NCI-H187 treated with DMSO at 0.1 percent for 48 hours (cell line): Measurements from ENCODE around the gene SCLY.

Experiments used
- DNase-seq: peaks from one replicate; lab custom pipeline; 2025; lab: John Stamatoyannopoulos, UW

Gene SCLY

DNA sequence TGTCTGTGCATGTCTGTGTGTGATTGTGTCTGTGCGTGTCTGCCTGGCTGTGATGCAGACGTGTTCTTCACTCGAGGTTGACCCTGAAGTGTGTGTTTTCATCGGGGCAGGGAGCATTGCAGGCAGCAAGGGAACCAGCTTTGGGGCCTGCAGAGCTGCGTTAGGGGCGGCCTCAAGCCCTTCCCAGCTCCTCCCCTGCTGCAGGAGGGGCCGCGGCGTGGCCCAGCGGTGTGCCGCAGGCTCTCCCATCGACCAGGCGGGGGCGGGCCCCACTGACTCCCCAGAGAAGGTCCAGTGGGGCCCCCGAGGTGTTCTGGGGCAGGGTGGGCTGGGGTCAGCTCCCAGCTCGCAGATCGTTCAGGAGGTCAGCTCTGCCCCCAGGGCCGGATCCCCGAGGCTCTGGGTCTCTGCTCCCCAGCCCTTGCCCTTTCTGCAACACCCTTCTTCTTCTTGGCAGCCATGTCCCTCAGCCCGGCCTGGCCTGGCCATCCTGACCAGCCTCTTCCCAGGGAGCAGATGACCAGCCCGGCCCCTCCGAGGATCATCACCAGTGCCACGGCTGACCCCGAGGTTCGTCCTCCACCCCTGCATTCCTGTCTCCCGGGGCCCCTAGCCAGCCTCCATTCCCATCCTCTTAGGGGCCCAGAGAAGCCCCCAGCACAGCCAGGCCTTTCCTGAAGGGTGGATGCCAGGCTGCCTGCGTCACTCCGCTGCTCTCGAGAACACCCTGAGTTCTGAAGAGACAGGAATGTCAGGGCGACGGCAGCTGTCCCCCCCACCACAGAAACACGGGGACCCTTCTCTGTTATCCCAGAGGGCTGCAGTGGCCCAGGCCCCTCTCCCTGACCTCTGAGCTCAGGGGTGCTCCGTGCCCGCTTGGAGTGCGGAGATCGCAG, 66.6 kb downstream of the SCLY start:
- no peak for DNase-seq

DNA sequence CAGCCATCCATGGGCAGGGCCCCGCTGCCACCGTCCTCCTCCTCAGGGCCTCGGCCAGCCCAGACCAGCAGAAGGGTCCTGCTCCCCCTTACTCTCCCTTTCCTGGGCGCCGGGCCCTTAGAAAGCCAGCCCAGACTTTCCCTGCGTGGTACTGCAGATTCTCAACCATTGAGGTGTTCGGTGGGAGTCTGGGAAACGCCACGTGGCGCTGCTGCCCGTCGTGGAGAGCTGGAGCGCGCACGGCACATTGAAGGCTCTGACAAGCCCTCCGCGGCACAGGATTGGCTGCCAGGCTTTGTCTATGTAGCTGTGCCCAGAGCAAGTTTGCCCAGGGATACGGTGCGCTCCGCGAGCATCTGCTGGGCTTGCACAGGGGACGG, 67.2 kb downstream of the SCLY start:
- DNase-seq, result no peak

DNA sequence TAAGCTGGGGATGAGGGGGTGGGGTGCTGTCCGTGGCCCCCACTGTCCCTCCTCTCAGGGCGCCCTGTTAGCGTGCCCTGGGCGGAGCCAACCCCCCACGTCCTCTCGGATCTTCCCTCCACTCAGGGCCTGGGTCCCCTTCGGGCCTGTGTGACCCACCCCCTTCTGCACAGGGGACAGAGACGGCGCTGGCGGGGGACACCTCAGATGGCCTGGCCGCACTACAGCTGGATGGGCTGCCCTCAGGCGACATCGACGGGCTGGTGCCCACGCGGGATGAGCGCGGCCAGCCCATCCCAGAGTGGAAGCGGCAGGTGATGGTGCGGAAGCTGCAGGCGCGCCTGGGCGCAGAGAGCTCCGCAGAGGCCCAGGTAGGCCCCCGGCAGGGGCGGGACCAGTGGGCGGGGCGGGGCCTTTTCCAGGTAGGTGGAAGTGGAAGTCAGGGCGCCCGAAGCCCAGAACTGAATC, 67.8 kb downstream of the SCLY start:
- no peak for DNase-seq

DNA sequence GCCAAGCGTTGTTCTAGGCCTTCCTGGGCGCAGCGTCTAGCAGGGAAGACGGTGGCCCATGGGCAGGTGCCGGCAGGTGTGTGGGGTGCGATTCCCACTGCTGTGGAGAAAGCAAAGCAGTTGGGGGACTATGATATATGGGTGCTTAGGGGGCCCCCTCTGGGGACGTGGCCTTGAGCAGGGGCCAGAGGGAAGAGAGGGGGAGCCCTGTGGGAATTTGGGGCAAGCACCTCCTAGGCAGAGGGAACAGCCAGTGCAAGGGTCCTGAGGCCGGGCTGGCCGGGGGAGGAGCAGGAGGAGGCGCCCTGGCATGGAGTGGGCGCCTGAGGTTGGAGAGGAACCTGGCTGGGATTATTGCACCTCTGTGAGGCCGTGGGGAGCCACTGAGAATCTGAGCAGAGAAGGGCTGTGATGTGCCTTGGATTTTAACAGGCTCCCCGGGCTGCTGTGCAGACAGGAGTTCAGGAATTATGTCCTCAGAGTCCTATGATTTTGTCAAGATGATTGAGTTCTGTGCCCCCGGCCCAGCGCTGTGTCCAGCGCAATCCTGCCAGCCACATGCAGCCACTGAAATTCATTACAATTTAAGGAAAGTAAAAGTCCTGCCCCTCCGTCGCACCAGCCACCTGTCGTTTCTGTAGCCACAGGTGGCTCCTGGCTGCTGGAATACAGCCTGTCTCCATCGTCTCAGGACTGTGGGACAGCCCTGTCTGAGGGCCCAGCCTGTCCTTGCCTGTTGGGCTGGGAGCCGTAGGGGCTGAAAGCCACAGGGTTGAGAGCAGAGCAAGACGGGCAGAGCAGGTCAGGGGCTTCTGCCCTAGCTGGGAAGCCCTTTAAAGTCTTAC, 68.6 kb downstream of the SCLY start:
- DNase-seq, result no peak

DNA sequence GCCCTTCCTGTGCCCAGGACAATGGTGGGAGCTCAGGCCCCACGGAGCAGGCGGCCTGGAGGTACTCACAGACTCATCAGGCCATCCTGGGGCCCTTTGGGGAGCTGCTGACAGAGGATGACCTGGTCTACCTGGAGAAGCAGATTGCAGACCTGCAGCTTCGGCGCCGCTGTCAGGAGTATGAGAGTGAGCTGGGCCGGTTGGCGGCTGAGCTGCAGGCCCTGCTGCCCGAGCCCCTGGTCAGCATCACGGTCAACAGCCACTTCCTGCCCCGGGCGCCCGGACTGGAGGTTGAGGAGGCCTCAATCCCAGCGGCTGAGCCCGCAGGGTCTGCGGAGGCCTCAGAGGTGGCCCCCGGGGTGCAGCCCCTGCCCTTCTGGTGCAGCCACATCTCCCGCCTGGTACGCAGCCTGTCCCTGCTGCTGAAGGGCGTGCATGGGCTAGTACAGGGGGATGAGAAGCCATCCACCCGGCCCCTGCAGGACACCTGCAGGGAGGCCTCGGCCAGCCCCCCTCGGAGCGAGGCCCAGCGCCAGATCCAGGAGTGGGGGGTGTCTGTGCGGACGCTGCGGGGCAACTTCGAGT, 69.4 kb downstream of the SCLY start:
- no peak for DNase-seq

DNA sequence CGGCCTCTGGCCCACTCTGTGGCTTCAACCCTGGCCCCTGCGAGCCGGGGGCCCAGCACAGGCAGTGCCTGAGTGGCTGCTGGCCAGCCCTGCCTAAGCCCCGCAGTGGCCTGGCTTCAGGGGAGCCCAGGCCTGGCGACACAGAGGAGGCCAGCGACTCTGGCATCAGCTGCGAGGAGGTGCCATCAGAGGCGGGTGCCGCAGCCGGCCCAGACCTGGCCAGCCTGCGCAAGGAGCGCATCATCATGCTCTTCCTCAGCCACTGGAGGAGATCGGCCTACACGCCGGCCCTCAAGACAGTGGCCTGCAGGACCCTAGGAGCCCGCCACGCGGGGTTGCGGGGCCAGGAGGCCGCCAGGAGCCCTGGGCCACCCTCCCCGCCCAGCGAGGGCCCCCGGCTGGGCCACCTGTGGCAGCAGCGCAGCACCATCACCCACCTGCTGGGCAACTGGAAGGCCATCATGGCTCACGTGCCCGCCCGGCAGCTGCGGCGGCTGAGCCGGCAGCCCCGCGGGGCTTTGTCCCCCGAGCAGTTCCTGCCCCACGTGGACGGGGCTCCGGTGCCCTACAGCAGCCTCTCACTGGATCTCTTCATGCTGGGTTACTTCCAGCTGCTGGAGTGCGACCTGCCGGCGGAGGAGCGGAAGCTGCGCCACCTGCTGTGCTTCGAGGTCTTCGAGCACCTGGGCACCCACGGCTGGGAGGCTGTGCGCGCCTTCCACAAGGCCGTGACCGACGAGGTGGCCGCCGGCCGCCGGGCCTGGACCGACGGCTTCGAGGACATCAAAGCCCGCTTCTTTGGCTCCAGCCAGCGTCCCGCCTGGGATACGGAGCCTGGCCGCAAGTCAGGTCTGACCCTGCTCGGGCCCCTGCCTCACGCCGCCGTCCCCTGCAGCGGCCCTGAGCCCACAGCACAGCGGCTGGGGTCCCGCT, 70.2 kb downstream of the SCLY start:
- no peak for DNase-seq

DNA sequence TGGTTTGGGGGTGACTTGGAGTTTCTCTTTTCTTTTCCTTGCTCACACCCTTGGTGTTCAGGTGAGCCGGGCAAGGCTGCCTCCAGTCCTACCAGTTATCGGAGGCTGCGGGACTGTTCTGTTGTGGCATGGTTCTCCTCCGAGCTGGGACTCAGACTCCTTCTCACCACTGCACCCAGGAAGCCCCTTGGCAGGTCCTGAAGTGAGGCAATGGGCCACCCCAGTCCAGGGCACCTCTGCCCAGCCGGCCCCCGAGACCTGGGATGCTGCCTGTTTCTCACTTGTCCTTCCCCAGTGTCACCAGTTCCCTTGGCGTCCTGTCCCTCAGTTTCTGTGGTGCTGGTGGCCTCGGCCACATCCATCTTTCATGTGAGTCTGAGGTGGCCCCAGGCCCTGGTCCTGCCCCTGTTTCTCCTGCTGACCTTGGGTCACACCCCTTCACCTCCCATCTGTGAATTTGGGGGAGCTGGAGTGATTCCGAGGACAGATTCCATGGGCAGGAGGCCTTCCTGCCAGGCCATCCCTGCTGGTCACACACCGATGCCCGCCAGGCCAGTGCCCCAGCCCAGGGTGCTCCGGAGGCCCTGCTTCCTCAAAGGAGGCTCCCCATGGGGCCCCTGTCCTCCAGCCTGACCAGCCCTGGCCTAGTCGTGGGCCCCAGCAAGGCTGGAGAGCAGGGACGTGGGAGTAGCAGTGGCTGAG, 71.1 kb downstream of the SCLY start:
- no peak for DNase-seq

DNA sequence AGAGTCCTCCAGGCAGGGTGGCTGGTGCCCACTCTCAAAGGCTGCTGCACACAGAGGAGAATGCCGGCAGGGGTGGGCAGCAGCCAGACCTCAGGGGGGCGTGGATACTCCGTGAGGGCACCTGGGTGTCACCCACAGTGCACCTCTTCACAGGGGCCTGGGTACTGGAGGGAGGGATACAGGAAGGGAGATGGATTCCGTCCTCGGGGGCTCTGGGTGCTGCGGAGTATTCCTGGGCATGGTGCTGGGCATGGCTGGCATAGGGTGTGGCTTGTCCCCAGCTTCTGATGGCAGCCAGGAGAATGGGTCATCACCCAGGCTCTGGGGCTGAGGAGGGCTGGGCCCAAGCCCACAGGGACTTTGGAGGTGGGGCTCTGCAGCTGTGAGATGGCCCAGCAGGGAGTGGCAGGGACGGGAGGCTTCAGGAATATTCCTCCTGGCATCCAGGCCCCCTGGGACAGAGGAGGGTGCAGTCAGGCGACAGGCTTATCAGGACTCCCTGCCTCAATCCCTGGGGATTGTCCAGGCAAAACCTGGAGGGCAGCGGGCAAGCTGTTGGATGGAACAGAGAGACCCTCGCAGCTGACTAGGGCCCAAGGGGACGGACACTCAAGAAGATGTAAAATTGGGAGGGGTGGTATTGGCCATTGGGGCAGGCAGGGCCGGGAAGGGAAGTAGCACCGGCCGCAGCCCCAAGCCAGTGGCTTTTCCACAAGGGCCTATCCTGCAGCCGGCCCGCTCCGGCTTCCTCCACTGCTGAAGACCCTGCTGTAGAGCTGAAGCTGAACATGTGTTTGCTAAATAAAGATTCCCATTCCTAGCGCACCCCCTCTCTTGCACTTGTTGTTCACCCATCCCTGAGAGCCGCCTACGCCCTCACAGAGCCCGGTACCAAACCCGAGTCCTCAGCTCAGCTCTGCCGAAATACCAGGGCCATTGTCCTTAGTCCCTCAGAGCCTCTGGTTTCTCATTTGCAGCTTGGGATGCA, 72.0 kb downstream of the SCLY start:
- DNase-seq, result no peak

DNA sequence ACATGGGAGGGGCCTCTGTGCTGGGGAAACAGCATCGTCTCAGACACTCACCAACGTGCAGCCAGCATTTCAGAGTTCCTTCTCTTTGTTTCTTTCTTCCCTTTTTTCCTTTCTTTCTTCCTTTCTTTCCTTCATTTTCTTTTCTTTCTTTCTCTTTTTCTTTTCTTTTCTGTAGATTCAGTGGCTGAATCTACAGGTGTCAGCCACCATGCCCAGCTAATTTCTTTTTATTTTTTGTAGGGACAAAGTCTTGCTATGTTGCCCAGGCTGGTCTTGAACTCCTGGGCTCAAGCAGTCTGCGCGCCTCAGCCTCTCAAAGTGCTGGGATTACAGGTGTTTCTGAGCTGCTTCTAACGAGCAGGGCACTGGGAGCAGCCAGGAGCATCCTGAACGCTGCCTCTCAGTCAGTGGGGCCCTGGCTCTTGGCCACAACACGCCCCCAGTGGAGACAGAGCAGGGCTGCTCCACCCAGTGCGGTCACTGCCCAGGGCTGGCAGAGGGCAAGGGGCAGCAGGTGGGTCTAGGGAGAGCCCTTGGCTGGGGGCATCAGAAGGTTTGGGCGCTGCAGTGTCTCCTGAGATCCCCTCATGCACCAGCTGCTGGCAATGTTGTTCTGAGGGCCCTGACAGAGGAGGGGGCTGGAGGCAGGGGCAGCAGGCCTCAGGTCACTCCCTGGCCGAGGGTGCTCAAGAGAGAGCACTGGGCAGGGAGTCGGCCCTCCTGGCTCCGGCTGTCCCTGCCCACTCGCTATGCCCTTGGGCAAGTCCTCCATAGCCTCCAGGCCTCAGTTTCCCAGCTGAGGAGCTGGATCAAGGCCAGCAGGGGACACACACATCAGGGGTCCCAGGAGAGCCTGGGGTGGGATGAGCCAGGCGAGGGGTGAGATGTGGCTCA, 72.9 kb downstream of the SCLY start:
- no peak for DNase-seq

DNA sequence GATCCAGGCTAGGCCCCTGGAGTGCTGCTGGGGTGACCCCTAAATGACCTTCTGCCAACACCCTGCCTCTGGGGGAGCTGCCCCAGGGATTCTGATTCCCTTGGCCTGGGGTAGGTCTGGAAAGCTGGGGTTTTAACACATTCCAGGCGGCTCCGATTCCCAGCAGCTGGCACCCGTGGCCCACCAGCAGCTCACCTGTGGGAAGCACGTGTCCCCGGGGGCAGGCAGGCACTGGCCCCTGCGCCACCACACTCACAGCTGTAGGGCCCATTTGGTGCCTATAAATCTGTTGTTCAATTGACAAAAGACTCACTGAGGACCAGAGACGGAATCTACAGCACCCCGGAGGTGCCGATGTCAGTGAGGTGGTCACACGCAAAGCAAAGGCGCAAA, 73.6 kb downstream of the SCLY start:
- no peak for DNase-seq

DNA sequence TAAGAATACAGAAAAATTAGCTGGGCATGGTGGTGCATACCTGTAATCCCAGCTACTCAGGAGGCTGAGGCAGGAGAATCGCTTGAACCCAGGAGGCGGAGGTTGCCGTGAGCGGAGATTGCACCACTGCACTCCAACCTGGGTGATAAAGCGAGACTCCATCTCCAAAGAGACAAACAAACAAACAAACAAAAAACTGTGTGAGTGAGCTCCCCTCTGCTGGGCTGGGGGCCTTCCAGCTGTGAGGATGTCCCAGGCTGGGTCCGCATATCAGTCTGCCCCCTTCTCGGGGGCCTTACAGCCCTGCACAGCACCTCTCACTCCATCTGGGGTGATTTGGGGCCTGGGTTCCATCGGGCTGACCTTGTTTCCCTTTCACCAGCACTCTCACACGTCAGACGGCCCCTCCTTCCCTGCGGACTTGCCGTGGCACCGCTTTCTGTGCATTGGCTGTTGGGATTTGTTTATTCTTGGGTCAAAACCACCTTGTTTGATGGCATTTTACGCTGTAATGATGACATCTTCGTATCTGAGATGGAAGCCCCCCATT, 74.9 kb downstream of the SCLY start:
- no peak for DNase-seq

DNA sequence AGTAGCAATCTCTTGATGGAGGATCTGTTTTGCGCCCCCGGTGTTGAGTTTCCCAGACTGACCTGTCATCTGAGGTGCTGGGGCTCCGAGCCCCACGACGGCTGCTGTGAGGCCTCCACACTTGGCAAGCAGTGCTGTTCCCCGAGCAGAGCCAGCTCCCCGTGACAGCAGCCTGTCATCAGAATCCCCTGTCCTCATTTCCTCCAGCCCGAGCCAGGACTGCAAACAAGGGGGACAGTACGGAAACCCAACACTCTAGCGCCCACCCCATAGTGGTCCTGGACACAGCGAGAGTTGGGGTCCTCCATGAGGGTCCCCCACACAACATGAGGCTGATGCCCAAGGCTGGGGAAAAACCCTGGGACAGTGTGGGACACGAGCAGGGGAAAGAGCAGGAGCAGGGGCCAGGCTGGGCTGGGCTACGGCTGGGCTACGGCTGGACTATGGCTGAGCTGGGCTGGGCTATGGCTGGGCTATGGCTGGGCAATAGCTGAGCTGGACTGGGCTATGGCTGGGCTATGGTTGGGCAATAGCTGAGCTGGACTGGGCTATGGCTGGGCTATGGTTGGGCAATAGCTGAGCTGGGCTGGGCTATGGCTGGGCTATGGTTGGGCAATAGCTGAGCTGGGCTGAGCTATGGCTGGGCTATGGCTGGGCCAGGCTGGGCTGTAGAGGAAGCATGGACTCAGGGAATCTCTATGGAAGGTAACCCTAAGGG, 76.2 kb downstream of the SCLY start:
- no peak for DNase-seq

DNA sequence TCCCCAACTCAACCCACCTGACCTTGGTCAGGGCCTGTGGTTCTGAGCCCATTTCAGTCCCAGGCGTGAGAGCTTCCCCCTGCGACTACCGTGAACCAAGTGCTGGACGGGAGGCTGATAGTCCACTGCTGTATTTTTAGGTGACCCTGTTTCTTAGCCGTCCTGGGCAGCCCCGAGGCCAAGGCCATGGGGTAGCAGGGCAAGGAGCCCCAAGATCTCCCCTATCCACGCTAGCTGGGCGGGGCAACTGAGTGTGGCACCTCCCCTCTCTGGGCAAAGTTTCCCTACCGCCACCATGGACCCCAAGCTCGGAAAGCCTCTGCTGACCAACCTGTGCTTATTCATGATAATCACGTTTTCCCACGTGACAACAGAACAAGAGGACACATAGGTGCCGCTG, 77.1 kb downstream of the SCLY start:
- DNase-seq, result no peak

DNA sequence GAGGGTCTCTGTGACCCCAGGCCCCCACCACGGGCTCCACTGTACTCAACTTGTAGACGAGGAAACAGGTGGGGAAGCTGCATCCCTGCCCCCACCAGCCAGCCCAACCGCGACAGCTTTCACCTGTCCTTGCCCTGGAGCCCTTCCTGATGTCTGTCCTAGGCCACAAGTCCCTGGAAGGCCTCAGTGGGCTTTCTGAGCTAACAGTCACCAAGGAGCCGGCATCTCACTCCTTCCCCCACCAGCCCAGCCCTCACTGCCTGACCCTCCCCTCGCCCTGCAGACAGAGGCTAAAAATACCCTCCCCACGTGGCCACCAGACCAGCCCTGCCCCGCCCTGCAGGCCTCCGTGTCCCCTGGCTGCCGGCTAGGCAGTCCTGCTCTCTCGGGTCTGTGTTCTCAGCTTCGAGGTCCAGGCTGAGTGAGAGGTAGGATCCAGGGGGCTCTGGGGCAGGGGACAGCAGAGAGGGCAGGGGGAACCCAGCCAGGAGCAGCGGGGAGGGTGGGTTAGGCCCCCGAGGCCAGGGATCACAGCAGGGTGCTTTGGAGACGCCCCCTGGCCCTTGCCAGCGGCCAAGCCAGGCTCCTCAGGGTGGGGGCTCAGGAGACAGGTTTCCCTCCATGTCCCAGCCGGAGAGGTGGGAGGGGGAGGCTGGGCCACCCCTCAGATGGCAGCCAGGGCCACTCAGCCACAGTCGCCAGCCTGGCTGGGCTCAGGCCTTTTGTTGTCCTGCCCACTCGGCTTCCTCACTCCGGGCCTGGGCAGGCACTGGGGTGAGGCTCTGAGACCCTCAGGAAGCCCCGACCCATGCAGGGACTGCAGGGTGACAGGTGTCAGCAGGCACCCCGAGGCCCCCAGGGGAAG, 77.8 kb downstream of the SCLY start, which contains the start of gene KLHL30:
Gene KLHL30, plus strand, starts transcription at position 338 of the 865 bp plus-strand sequence. CDS start 2,087 bp downstream, outside the sequence.
- no peak for DNase-seq

DNA sequence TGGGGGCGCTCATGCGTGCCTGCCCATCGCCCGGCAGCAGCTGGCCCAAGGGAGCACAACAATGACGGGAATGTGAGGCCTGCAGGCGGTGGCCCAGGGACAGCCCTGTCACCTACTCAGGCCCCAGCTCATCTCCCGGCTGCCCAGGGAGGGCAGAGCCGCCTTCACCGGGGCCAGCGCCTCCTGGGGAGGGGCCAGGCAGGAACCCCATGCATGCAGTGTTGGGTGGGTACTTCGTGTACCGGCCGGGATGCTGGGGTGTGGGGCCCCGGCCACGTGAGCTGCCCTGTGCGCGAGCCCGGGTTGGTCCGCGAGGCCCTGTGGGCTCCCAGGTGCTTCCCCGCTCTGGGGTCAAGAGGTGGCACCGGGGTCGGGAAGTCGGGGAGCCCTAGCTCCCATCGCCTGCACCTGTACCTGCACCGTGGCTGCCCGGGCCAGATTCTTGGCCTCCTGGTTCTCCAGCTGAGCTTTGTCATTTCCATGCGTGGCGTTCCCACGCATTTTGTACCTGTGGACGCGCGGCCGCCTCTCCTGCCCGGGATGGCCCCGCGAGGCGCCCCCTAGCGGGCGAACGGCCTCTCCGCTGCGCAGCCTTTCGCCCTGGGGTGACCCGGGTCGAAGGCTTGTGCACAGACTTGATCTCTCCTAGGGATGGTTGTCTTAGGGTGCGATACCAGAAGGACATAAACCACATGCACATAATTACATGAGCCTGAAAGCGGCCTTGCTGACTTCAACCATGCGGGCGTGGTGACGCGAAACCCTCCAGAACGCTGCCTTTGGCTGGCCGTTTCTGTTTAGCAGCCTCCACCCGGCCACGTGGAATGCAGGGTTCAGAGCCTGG, 78.6 kb downstream of the SCLY start:
- no peak for DNase-seq

DNA sequence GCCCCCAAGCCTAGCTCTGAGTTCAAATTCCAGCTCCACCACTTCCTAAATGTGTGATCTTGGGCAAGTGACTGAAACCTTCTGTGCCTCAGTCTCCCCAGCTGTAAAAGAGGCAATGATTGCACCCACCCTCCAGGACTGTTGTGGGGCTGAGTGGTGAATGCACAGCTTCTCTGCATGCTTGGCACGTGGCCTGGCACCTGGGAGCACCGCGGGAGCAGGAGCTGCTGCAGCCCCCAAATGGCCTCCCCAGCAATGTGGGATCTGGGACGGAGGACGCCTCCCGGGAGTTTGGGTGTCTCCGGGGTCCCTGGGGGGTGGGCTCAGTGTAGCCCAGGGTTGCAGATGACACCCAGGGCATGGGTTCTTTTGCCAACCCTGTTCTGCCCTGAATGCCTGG, 79.2 kb downstream of the SCLY start:
- no peak for DNase-seq
